Activated naive CD4-positive, alpha-beta T cell treated with anti-CD3 and anti-CD28 coated beads, Interleukin-2, amount 50 U/mL, for 72 hours (primary cell): ENCODE data around the gene SNRNP70. TPM values are rescaled to one million over a fixed set of nuclear protein-coding genes. Genes with fewer than 3 reads are reported as not detected.

Experiments
- ATAC-seq, 2 donors: fragments of 150-1000 bp; cut with Tn5 transposase; 2 replicates each; pipeline ENCODE4 v1.10.0; 2021; ENCODE audit warnings: mild to moderate bottlenecking in 2 of 2, moderate library complexity in 2 of 2
- DNase-seq, 2 donors: peaks; one replicate each; pipeline ENCODE4 v3.0.0; 2021 to 2022; ENCODE audit warnings: low spot score in 2 of 2
- H3K27ac Mint-ChIP-seq, 2 donors: one replicate each; pipeline ENCODE4 v1.8.0; 2022; ENCODE audit warnings: mild to moderate bottlenecking in 2 of 2, mixed read lengths in 2 of 2
- H3K36me3 Mint-ChIP-seq, 2 donors: one replicate each; pipeline ENCODE4 v1.8.0; 2022; ENCODE audit warnings: mixed read lengths in 2 of 2
- H3K9me3 Mint-ChIP-seq, 2 donors: one replicate each; pipeline ENCODE4 v1.8.0; 2022; ENCODE audit warnings: mixed read lengths in 2 of 2
- total RNA-seq, 2 donors: library from RNA; stranded (reverse); gene quantifications; one replicate each; pipeline ENCODE4 v1.2.3, GENCODE V29; 2022

Gene SNRNP70
- total RNA-seq, 2 donors from 2014 or later = 127 to 233 TPM

- Mint-ChIP-seq H3K36me3 (peaks cover 0 to 22% of the 10 kb centered on the region in 2 donors), H3K27ac (no peak within 1 kb of the TSS), H3K9me3 (peaks cover 0 to 16% of the 10 kb centered on the region in 2 donors)
- ATAC-seq = peak; percentile 36 to 86
- peak in 1 of 2 donors; percentile 68 for DNase-seq
These were observed 72.4 kb downstream of the SNRNP70 start, which contains the start of gene TRPM4 for GRCh38 chr19:49157445-49158224. Gene TRPM4, plus strand, starts transcription at chr19:49157792. Its CDS starts 75 bp downstream, at chr19:49157867.

Other genes with a start within 250 kb of the SNRNP70 start
- 1 to 10 TPM; 1.3 to 1.7 TPM for gene HSD17B14, start 249.0 kb upstream of the SNRNP70 start, total RNA-seq
- gene PLEKHA4, start 216.8 kb upstream of the SNRNP70 start, total RNA-seq = 10 to 100 TPM in 1 of 2 donors, 1 to 10 TPM in 1; 9.1 to 20.3 TPM
- gene PPP1R15A, start 213.0 kb upstream of the SNRNP70 start, total RNA-seq = 100 to 1,000 TPM in 1 of 2 donors, 10 to 100 TPM in 1; 93.1 to 133 TPM
- 1 to 10 TPM in 1 of 2 donors, under 1 TPM in 1; 0.52 to 1.1 TPM for gene TULP2, start 186.7 kb upstream of the SNRNP70 start, total RNA-seq
- gene NUCB1, start 185.1 kb upstream of the SNRNP70 start, total RNA-seq = 100 to 1,000 TPM; 191 to 254 TPM
- 1 to 10 TPM; 2.2 to 7.4 TPM for gene DHDH, start 151.8 kb upstream of the SNRNP70 start, total RNA-seq
- 100 to 1,000 TPM; 191 to 711 TPM for gene BAX, start 130.6 kb upstream of the SNRNP70 start, total RNA-seq
- 1,000 to 10,000 TPM; 1,148 to 2,898 TPM for gene FTL, start 120.1 kb upstream of the SNRNP70 start, total RNA-seq
- gene GYS1, start 92.1 kb upstream of the SNRNP70 start, total RNA-seq = 100 to 1,000 TPM in 1 of 2 donors, 10 to 100 TPM in 1; 44.8 to 104 TPM
- gene RUVBL2, start 91.6 kb upstream of the SNRNP70 start, total RNA-seq = 100 to 1,000 TPM; 135 to 160 TPM
- gene LHB, start 68.4 kb upstream of the SNRNP70 start, total RNA-seq = not detected
- not detected for gene CGB3, start 61.1 kb upstream of the SNRNP70 start, total RNA-seq
- not detected for gene CGB2, start 53.6 kb upstream of the SNRNP70 start, total RNA-seq
- not detected for gene CGB1, start 48.6 kb upstream of the SNRNP70 start, total RNA-seq
- not detected for gene CGB5, start 41.6 kb upstream of the SNRNP70 start, total RNA-seq
- gene CGB8, start 36.3 kb upstream of the SNRNP70 start, total RNA-seq = not detected
- gene CGB7, start 27.7 kb upstream of the SNRNP70 start, total RNA-seq = not detected
- gene NTF4, start 20.6 kb upstream of the SNRNP70 start, total RNA-seq = not detected
- gene KCNA7, start 12.8 kb upstream of the SNRNP70 start, total RNA-seq = not detected
- gene LIN7B, start 28.9 kb downstream of the SNRNP70 start, total RNA-seq = 10 to 100 TPM in 1 of 2 donors, 1 to 10 TPM in 1; 1.9 to 12.4 TPM
- gene C19orf73, start 33.7 kb downstream of the SNRNP70 start, total RNA-seq = 1 to 10 TPM; 1.1 TPM
- gene PPFIA3, start 34.1 kb downstream of the SNRNP70 start, total RNA-seq = 10 to 100 TPM; 10.3 to 11.3 TPM
- gene HRC, start 69.9 kb downstream of the SNRNP70 start, total RNA-seq = not detected
- under 1 TPM; 0.23 to 0.58 TPM for gene TRPM4, start 72.3 kb downstream of the SNRNP70 start, total RNA-seq
- gene SLC6A16, start 239.7 kb downstream of the SNRNP70 start, total RNA-seq = 1 to 10 TPM; 1.0 to 2.3 TPM
- 100 to 1,000 TPM; 166 to 194 TPM for gene CD37, start 250.0 kb downstream of the SNRNP70 start, total RNA-seq